ENCODE results near the gene TXNDC17.
"Not testable (repeated sequence)": the region's sequence is repeated elsewhere in the genome, so short reads cannot be mapped to it uniquely, and the experiment has no call there.

The TXNDC17 gene

DNA sequence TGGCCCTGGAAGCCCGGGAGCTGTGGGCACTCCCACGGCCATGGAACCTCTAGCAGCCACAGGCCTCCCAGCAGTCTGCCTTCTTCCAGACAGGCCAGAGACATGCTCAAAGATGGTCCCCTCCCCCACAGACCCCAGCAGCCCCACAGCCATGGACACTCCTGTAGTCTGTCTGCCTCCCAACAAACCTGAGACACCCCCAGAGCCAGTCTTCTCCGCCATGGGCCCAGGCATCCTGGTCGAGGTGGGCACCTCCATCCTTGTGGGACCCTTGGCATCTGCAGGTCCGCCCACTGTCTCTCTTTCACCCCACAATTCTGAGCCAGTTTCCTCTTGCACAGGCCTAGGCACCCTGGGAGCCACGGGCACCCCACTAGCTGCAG is 3.4 kb upstream of the TXNDC17 start:
- no peak for DNase-seq (ENCODE audit: low spot score)

DNA sequence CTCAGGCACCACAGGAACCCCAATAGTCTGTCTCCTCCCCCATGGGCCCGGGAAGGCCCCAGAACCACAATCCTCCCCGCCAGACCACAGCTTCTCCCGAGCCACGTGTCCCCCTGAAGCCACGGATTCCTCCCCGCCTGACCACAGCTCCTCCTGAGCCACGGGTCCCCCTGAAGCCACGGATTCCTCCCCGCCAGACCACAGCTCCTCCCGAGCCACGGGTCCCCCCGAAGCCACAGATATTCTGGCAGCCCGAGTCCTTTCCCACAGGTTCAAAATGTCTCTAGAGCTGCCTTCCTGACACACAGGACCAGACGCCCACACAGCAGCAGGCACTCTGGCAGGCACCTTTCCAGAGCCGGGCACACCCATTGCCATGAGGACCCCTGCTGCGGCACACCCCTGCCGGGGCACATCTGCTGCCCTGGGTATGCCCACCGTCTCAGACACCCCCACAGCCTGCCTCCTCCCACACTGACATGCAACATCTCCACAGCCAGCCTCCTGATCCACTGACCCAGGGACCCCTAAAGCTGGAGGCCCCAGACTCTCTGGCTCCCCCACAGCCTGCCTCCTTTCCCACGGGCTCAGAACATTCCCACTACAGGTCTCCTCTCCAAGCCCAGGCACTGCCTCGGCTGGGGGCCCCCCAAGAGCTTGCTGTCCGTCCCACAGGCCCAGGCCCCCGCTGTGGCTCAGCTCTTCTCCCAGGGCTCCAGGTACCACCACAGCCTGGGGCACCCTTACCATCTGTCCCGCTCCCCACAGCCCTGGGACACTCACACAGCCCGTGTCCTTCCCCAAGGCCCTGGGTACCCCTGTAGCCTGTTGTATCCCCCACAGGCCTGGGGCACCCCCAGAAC is 2.6 kb upstream of the TXNDC17 start:
- no peak for DNase-seq (ENCODE audit: low spot score)

DNA sequence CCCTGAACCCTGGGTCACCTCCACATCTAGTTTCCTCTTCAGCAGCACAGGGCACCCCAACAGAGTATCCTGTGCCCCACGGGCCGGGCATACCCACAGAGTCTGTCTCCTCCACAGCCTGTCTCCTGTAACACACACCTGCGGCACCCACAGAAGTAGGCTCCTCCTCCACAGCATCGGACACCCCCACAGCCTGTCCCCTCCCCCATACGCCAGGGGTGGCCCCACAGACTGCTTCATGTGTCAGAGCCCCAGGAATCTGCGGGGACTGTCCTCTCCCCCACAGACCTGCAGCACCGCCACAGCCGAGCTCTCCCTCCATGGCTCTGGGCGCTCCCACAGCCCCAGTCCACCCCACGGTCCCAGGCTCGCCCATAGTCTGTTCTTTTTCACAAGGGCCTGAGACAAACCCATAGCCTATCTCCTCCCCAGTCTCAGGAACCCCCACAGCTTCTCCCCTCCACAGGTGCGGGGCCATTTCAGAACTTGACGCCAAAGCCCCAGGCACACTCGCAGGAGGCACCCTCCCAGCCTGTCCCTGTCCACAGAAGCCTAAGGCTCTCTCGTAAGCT is 1.8 kb upstream of the TXNDC17 start:
- DNase-seq (ENCODE audit: low spot score) = no peak

DNA sequence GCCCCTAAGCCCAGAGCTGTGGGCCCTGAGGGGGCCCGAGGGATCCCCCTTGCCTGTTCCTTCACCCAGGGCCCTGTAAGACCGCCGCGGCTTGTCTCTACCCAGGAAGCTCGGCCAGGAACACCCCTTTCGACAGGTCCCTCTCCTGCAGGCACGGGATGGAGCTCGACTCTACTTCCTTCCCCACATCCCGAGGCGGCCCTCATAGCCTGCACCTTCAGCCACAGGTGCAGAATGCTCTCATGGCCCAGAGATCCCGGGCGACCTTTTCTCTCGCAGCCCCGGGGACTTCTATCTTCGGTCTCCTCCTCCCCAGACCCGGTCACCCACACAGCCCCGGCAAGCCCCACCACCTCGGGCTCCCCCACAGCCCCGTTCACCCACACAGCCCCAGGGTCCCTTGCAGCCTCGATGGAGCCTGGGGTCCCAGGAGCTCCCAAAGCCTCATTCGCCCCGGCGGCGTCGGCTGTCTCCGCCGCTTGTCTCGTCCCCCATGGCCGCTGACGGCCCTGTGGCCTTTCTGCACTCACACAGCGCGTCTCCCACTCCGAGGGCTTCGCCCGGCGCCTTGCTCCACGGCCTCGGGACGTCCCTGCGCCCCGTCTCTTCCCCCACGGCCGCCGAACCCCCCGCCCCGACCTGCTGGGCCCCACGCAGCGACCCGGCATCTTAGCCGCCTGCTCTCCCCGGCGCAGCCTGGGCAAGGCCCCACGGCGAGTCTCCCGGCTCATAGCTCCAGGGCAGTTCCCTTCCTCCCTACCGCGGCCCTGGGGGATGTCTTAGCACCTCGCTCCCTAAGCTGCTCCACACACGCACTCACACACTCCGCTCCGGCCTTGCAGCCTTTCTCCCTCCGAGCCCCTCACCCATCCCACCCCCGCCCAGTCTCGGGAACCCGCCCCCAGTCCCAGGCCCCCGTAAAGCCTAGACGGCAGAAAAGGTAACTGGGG is 999 bp upstream of the TXNDC17 start:
- peak; percentile 27 for DNase-seq (ENCODE audit: low spot score)

DNA sequence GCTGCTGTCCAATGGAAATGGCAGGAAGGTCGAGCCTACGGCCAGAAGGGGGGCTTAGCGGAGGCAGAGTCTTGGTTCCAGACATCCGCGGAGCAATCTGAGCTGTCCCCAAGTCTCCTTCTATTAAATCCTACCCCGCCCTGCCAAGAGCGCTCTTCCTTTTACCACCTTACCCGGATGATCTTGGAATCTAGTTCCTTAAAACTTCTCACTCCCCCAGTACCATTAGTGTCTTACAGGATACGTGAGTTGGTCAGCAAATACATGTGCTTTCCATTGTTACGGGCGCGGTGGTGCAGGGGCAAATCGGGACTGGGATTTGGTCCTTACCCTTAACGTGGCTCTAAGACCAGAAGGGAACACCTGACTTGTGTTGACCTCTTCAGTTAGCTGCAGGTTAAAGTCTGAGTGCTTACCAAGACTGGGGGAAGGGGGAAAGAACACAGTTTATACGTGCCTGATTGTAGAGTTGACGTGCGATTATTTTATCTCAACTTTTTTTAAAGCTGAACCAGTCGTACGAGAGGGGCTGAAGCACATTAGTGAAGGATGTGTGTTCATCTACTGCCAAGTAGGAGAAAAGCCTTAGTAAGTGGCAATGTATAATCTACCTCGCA is 495 bp downstream of the TXNDC17 start:
- DNase-seq (ENCODE audit: low spot score) = no peak

- DNase-seq (ENCODE audit: low spot score) = no peak
Measured at GRCh38 chr17:6642592-6642991, 1.7 kb downstream of the TXNDC17 start.

- DNase-seq (ENCODE audit: low spot score) = no peak
Measured at GRCh38 chr17:6643451-6644125, 2.7 kb downstream of the TXNDC17 start.

DNA sequence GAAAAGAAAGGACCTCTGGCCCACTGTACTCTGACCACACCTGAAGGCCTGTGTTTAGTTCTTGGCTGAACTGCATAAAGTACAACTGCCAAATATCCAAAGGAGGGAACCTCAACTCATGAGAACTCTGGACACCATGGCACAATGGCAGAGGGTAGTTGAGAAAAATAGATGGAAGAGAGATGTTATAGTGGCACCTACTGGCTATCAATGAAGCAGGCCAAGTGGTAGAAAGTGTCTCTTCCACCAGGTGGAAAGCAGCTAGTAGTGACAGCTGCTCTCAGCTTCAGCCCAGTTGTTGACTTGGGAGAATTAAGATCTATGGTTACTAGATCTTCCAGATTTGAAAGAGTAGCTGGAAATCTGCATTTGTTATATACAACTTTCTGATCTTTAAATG is 7.3 kb downstream of the TXNDC17 start:
- DNase-seq (ENCODE audit: low spot score) = no peak

DNA sequence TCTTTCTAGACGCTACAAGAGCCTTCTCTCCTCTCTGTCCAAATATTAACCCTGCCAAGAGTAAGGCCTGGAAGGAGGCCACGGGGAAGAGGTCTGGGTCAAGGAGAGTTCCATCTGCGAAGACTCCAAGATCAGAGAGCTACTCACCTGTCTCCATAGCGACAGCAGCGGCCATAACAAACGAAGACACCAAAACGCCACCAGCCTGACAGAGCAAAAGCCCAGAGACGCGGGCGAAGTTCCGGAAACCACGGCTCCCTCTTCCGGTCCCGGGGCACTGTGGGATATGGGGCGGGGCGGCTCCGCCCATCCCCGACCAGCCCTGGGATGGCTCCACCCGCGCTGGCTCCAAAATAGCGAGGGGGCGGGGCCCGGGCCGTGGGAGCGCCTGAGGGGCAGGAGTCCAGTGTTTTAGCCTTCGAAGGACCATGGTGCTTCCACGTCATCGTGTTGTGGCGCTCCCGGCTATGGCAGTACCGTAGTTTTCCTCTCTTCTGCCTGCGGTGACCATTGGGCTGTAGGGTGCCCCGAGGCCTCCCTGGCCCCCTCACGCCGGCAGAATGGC is 10.6 kb downstream of the TXNDC17 start, which contains the start of the genes C17orf100 and MED31:
C17orf100 (plus strand) TSS at position 409 of the 565 bp plus-strand sequence; CDS start at position 561, 152 bp downstream.
MED31 (minus strand) TSS at position 252 of the 565 bp plus-strand sequence; CDS start at position 175, 77 bp downstream.
- DNase-seq (ENCODE audit: low spot score) = peak; percentile 91

- no peak for DNase-seq (ENCODE audit: low spot score)
Measured at GRCh38 chr17:6651919-6652452, 11.1 kb downstream of the TXNDC17 start.

- DNase-seq (ENCODE audit: low spot score) = no peak
Measured at GRCh38 chr17:6654841-6655731, 14.2 kb downstream of the TXNDC17 start.

- not testable (repeated sequence) for DNase-seq (ENCODE audit: low spot score)
Measured at GRCh38 chr17:6655732-6656361, 15.0 kb downstream of the TXNDC17 start.

DNA sequence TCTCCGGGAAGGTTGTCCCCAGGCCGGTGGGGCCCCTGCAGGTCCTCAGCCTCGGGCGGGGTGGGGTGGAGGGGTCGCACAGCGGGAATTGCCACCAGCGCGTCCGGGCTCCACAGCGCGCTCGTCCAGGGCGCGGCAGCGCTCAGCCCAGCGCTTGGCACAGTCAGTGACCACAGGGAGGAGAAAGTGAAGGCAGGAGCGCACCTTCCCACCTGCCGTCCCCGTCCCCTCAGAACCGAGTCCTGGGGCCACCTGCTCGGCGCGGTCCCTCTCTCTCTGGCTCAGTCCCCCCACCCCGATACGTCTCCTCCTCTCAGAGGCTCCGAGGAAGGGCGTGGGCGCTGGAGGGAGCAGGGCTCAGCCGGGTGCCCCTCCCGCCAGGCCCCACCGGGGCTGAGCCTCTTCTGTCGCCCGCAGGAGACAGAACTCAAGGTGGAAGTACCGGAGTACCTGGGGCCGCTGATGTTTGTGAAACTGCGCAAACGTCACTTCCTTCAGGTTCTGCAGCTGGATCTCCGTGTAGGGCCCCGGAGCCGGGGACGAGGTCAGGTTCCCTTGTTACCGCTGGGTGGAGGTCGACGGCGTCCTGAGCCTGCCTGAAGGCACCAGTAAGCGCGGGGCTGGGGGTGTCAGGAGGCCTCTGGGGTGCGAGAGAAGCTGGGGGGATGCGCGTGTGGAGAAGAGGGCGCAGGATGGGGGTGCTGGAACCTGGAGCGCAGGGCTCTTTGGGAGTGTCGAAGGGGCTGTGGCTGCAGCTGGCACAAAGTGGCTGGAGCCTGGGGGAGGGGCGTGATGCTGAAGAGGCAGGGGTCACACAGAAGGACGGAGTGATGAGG is 16.2 kb downstream of the TXNDC17 start:
- DNase-seq (ENCODE audit: low spot score) = not testable (repeated sequence)

GRCh38 chr17:6657633-6658287 is 16.9 kb downstream of the TXNDC17 start:
- DNase-seq (ENCODE audit: low spot score) = no peak

GRCh38 chr17:6658411-6658810 is 17.6 kb downstream of the TXNDC17 start:
- DNase-seq (ENCODE audit: low spot score) = not testable (repeated sequence)

GRCh38 chr17:6660101-6660500 is 19.2 kb downstream of the TXNDC17 start:
- DNase-seq (ENCODE audit: low spot score) = no peak

DNA sequence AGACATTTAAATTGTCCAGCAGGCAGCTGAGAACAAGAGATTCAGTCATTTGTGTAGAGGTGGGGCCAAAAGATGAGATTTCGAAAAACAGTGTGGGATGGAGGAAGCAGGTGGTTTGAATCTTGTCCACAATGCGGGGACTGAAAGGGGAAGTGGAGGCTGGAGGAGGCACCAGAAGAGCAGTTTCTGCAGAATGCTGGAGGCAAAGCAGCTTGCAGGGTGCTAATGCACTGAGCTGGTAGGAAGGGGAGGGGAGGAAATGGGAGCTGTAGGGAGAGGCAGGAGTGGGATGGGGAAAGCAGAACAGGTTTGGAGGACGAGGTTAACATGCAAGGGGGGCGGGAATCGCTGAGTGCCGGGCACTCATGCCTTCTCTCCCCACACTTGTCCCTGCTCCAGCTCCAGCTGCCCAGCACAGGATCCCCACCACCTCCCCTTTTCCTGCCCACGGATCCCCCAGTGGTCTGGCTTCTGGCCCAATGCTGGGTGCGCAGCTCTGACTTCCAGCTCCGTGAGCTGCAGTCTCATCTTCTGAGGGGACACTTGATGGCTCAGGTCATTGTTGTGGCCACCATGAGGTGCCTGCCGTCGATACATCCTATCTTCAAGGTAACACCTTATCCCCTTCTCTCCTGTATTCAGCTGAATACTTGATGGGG is 20.1 kb downstream of the TXNDC17 start:
- no peak for DNase-seq (ENCODE audit: low spot score)

All from kidney capillary endothelial cell (primary cell).